Right lobe of liver (tissue), 4 donors: ENCODE data around the gene NFASC.

ENCODE experiments used
- POLR2A ChIP-seq: fragments of 450-650 bp; IDR thresholded peaks from one replicate; pipeline ENCODE4 v1.6.1; 2017; ENCODE audit warnings: antibody characterized with exemption, mild to moderate bottlenecking
- TF ChIP-seq, protein P1 (sequence below), 4 donors: fragments of 200-600 bp in 3 of 4; fragments of 450-650 bp in 1 of 4; IDR thresholded peaks; one replicate each; pipeline versions ENCODE4 v1.5.1 to v1.8.0; 2016 to 2022; ENCODE audit warnings: antibody characterized with exemption in 4 of 4, mild to moderate bottlenecking in 2 of 4
- donor health status: DM: no; HTN: no; CAD: no.
- donor health status: DM: no; HTN: no; CAD: no.
- donor health status: DM: no; HTN: yes; CAD: no.

DNA sequence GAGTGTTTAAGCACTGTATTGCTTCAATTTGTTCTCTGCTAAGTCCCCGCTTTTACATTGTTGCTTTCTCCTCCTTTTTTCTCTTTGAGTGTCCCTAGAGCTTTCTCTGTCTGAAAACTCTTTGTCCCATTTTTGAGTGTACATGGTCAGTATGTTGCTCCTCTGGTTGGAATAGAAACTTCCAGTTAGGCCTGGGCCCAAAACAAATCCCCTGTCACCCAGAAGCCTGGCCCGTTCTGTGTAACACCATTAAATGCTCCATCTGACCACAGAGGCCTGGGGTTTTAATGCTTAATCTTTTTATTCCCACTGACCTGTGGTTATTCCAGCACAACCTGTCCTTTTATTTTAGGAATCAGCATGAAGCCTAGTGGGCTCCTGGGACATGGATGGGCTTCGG lies 28.3 kb upstream of the NFASC start:
- TF ChIP-seq, protein P1, sequence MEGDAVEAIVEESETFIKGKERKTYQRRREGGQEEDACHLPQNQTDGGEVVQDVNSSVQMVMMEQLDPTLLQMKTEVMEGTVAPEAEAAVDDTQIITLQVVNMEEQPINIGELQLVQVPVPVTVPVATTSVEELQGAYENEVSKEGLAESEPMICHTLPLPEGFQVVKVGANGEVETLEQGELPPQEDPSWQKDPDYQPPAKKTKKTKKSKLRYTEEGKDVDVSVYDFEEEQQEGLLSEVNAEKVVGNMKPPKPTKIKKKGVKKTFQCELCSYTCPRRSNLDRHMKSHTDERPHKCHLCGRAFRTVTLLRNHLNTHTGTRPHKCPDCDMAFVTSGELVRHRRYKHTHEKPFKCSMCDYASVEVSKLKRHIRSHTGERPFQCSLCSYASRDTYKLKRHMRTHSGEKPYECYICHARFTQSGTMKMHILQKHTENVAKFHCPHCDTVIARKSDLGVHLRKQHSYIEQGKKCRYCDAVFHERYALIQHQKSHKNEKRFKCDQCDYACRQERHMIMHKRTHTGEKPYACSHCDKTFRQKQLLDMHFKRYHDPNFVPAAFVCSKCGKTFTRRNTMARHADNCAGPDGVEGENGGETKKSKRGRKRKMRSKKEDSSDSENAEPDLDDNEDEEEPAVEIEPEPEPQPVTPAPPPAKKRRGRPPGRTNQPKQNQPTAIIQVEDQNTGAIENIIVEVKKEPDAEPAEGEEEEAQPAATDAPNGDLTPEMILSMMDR (IDR thresholded peaks at IDR 0.05), result no peak
- no peak for TF ChIP-seq POLR2A
